PFSK-1 (cell line): ENCODE data around the gene TMEM255B.

Experiments used
- FOXP2 ChIP-seq: optimal IDR thresholded peaks from 2 replicates; pipeline ENCODE3; 2011; ENCODE audit warnings: borderline replicate concordance, control low read depth, inconsistent platforms; ENCODE audit not compliant: insufficient read depth; ENCODE audit errors: extremely low read length, extremely low read depth
- POLR2AphosphoS5 ChIP-seq: IDR thresholded peaks from 2 replicates; pipeline ENCODE4 v1.6.1; 2012; ENCODE audit warnings: low read depth, mild to moderate bottlenecking, control low read depth, low read length, moderate library complexity
- SIN3A ChIP-seq: IDR thresholded peaks from 2 replicates; pipeline ENCODE4 v1.6.1; 2012; ENCODE audit warnings: mild to moderate bottlenecking, low read length, moderate library complexity, borderline replicate concordance; ENCODE audit not compliant: insufficient read depth
- TAF1 ChIP-seq: IDR thresholded peaks from 2 replicates; pipeline ENCODE4 v1.6.1; 2012; ENCODE audit warnings: low read length, control low read depth, borderline replicate concordance; ENCODE audit not compliant: insufficient read depth
- TF ChIP-seq, protein P1 (sequence below), 2 experiments: IDR thresholded peaks; 2 replicates each; pipeline versions ENCODE4 v1.6.1 to v1.8.0; 2011 to 2012; ENCODE audit warnings: low read depth in 2 of 2, low read length in 2 of 2, control low read depth in 1 of 2, inconsistent platforms in 1 of 2, mild to moderate bottlenecking in 1 of 2, moderate library complexity in 1 of 2; ENCODE audit not compliant: insufficient read depth in 1 of 2

TMEM255B gene

DNA sequence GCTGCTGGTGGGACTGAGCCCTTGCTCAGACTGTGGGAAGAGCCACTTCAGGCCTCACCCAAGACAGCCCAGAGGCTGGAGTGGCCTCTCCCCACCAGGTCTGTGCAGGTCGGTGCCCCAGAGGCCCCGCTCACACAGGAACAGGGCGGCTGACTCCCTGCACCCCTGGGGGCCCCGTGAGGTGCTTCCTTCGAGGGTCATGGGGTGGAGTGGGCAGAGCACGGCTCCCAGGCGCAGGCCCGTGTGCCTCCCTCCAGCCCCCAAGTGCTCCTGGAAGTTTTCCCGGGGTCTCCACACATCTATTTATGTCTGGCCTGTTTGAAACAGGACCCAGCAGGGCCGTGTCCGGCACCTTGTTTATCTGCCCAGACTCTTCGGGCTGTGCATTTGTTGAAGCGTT lies 9.5 kb upstream of the TMEM255B start:
- TF ChIP-seq, protein P1, sequence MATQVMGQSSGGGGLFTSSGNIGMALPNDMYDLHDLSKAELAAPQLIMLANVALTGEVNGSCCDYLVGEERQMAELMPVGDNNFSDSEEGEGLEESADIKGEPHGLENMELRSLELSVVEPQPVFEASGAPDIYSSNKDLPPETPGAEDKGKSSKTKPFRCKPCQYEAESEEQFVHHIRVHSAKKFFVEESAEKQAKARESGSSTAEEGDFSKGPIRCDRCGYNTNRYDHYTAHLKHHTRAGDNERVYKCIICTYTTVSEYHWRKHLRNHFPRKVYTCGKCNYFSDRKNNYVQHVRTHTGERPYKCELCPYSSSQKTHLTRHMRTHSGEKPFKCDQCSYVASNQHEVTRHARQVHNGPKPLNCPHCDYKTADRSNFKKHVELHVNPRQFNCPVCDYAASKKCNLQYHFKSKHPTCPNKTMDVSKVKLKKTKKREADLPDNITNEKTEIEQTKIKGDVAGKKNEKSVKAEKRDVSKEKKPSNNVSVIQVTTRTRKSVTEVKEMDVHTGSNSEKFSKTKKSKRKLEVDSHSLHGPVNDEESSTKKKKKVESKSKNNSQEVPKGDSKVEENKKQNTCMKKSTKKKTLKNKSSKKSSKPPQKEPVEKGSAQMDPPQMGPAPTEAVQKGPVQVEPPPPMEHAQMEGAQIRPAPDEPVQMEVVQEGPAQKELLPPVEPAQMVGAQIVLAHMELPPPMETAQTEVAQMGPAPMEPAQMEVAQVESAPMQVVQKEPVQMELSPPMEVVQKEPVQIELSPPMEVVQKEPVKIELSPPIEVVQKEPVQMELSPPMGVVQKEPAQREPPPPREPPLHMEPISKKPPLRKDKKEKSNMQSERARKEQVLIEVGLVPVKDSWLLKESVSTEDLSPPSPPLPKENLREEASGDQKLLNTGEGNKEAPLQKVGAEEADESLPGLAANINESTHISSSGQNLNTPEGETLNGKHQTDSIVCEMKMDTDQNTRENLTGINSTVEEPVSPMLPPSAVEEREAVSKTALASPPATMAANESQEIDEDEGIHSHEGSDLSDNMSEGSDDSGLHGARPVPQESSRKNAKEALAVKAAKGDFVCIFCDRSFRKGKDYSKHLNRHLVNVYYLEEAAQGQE (IDR thresholded peaks at IDR 0.05; ENCODE audit: insufficient read depth in 1 of 2, low read depth in 2 of 2, low read length in 2 of 2), result no peak
- TF ChIP-seq SIN3A (no peak), FOXP2 (no peak)

DNA sequence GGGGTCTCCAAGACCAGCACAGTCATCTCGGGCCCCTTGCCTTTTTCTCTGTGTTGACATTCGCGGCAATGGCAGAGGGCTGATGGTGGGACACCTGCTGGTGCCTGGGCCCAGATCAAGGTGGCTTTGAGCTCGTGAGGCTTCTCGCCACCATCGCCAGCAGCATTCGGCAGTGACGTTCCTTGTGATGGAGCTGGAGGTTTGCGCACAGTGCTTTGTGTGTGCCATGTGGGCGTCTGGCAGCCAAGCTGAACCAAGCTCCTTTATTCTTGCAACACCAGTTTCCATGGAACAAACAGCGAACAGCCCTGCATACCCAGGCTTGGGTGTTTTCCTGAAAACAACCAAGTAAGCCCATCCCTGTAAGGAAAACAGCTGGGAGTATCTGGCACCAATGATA lies 9.1 kb upstream of the TMEM255B start:
- TF ChIP-seq TAF1 (no peak), POLR2AphosphoS5 (no peak)
- TF ChIP-seq, protein P1 (IDR thresholded peaks at IDR 0.05; ENCODE audit: insufficient read depth in 1 of 2, low read depth in 2 of 2, low read length in 2 of 2), result no peak

DNA sequence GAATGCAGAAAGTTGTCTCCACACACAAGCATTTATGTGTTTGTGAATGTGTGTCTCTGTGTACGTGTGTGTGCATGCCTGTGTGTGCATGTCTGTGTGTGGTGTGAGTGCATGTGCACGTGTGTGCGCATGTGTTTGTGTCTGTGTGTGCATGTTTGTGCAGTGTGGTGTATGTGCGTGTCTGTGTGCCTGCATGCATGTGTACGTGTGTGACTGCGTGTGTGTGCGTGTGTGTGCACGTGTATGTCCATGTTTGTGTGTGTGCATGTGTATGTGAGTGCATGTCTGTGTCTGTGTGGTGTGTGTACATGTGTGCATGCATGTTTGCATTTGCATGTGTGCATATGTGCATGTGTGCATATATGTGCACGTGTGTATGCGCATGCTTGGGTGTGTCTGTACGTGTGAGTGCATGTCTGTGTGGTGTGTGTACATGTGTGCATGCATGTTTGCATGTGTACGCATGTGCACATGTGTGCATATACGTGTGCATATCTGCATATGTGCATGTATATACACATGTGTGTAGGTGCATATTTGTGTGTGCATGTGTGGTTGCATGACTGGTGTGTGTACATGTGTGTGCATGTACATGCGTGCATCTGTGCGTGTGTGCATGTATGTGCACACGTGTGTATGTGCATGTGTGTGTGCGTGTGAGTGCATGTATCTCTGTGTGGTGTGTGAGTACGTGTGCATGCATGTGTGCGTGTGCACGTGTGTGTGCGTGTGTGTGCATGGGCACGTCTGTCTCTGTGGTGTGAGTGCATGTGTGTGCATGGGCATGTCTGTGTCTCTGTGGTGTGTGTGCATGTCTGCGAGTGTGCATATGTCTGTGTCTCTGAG lies 8.2 kb upstream of the TMEM255B start:
- no peak for TF ChIP-seq POLR2AphosphoS5
- no peak for TF ChIP-seq TAF1
- TF ChIP-seq SIN3A, result no peak
- TF ChIP-seq, protein P1 (IDR thresholded peaks at IDR 0.05; ENCODE audit: insufficient read depth in 1 of 2, low read depth in 2 of 2, low read length in 2 of 2), result no peak
- TF ChIP-seq FOXP2, result no peak

DNA sequence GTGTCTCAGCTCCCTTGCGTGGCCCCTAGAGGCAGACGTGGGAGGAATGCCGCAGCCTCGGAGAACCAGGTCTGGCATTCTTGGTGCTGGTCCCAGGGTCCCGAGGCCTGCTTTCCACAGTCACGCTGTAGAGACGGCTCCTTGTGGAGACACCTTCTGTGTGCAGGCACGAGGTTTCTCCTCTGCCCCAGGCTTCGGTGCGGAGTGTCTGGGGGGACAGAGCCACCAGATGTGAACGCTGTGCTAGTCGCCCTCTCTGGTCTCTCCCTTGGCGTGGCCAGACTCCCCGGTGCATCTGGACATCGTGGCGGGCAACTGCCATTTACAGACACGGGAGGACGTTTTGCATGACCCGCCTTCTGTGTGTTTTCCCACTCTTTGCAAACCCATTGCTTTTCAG lies 7.5 kb upstream of the TMEM255B start:
- TF ChIP-seq TAF1 (no peak), FOXP2 (no peak), SIN3A (no peak), POLR2AphosphoS5 (no peak)
- TF ChIP-seq, protein P1 (IDR thresholded peaks at IDR 0.05; ENCODE audit: insufficient read depth in 1 of 2, low read depth in 2 of 2, low read length in 2 of 2), result no peak

DNA sequence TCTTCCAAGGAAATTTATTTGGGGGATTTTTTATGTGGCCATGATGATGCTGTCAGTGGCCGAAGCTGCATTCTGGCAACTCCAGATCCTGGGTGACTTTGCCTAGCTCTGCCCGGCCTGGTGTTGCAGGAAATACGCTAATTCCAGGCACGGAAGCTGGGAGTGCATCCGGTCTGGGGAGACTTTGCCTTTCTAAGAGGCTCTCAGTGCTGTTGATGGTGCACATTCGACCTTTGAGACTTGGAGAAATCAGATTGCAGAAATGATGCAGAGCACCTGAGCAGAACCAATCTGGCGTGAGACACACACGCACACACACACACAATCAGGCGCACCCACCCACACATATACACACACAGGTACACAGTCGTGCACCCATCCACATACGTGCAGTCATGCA lies 5.9 kb upstream of the TMEM255B start:
- TF ChIP-seq FOXP2, result no peak
- TF ChIP-seq SIN3A, result no peak
- no peak for TF ChIP-seq POLR2AphosphoS5
- no peak for TF ChIP-seq TAF1
- TF ChIP-seq, protein P1 (IDR thresholded peaks at IDR 0.05; ENCODE audit: insufficient read depth in 1 of 2, low read depth in 2 of 2, low read length in 2 of 2), result no peak
